IMR-90 (cell line): ENCODE results near the gene CREG1. TPM values are rescaled to one million over a fixed set of nuclear protein-coding genes. Genes with fewer than 3 reads are reported as not detected.

Experiments used
- ATAC-seq: fragments of 200-7000 bp; cut with Tn5 transposase; 2 replicates; pipeline ENCODE4 v1.9.1; 2020; ENCODE audit warnings: low read depth, mild to moderate bottlenecking, moderate library complexity
- BruUV-seq: library from RNA; stranded (reverse); fragments of 400-500 nt; replicated peaks from 2 replicates; lab custom pipeline; 2021; lab: Mats Ljungman, UMichigan
- CTCF ChIA-PET: fragments of 300-600 bp; formaldehyde crosslinking; extraction: SDS; loops from one replicate; lab custom pipeline; 2021; ENCODE audit warnings: antibody characterized with exemption; lab: Yijun Ruan, JAX
- POLR2A ChIA-PET: fragments of 300-600 bp; sonication (Branson Sonifier 250); formaldehyde crosslinking; loops from one replicate; lab custom pipeline; 2022; ENCODE audit warnings: antibody characterized with exemption; ENCODE audit not compliant: unreplicated experiment; lab: Charles Lee
- DNase-seq: peaks from one replicate; pipeline ENCODE4 v3.0.0; 2013
- H2AFZ ChIP-seq: replicated peaks from 2 replicates; pipeline ENCODE3; 2013; ENCODE audit warnings: low read length, mild to moderate bottlenecking; ENCODE audit not compliant: poor library complexity
- H2AK5ac ChIP-seq: 2 replicates; pipeline ENCODE4 v1.6.1; 2013; ENCODE audit warnings: low read depth, low read length, inconsistent platforms
- H2AK9ac ChIP-seq: replicated peaks from 2 replicates; pipeline ENCODE3; 2013; ENCODE audit warnings: mild to moderate bottlenecking, low read depth, low read length, moderate library complexity; ENCODE audit not compliant: poor library complexity
- H2BK120ac ChIP-seq: 2 replicates; pipeline ENCODE4 v1.6.1; 2013; ENCODE audit warnings: low read depth, low read length, inconsistent platforms
- H2BK15ac ChIP-seq: 3 replicates; pipeline ENCODE4 v1.6.1; 2013; ENCODE audit warnings: low read depth, low read length, inconsistent platforms
- H2BK20ac ChIP-seq: 2 replicates; pipeline ENCODE4 v1.6.1; 2013; ENCODE audit warnings: low read depth, mild to moderate bottlenecking, inconsistent platforms, low read length, moderate library complexity
- H2BK5ac ChIP-seq: 2 replicates; pipeline ENCODE4 v1.6.1; 2013; ENCODE audit warnings: mild to moderate bottlenecking, low read depth, low read length, inconsistent platforms; ENCODE audit not compliant: poor library complexity, severe bottlenecking
- H3K14ac ChIP-seq: replicated peaks from 2 replicates; pipeline ENCODE4 v1.6.1; 2013; ENCODE audit warnings: low read depth, low read length, inconsistent platforms
- H3K18ac ChIP-seq: 2 replicates; pipeline ENCODE4 v1.6.1; 2013; ENCODE audit warnings: low read depth, low read length, control low read depth
- H3K23ac ChIP-seq: 2 replicates; pipeline ENCODE4 v1.6.1; 2013; ENCODE audit warnings: low read depth, low read length, inconsistent platforms
- H3K27ac ChIP-seq: 2 replicates; pipeline ENCODE4 v1.5.1; 2013; ENCODE audit warnings: mild to moderate bottlenecking, control low read depth, low read length; ENCODE audit not compliant: insufficient read depth
- H3K27me3 ChIP-seq: 2 replicates; pipeline ENCODE4 v1.6.1; 2013; ENCODE audit warnings: low read length; ENCODE audit not compliant: control insufficient read depth, insufficient read depth
- H3K36me3 ChIP-seq: 2 replicates; pipeline ENCODE4 v1.6.1; 2013; ENCODE audit warnings: low read length, mixed read lengths; ENCODE audit not compliant: control insufficient read depth, insufficient read depth
- H3K4ac ChIP-seq: 2 replicates; pipeline ENCODE4 v1.6.1; 2013; ENCODE audit warnings: low read depth, low read length, inconsistent platforms
- H3K4me1 ChIP-seq: 2 replicates; pipeline ENCODE4 v1.6.1; 2013; ENCODE audit warnings: low read length, mixed read lengths; ENCODE audit not compliant: control insufficient read depth, insufficient read depth
- H3K4me2 ChIP-seq: 2 replicates; pipeline ENCODE4 v1.6.1; 2013; ENCODE audit warnings: low read depth, mild to moderate bottlenecking, control low read depth, low read length, moderate library complexity
- H3K4me3 ChIP-seq: 2 replicates; pipeline ENCODE4 v1.5.1; 2013; ENCODE audit warnings: low read depth, mild to moderate bottlenecking, control low read depth, low read length, moderate library complexity; ENCODE audit not compliant: insufficient read depth
- H3K56ac ChIP-seq: 2 replicates; pipeline ENCODE4 v1.6.1; 2013; ENCODE audit warnings: low read length, inconsistent platforms; ENCODE audit not compliant: insufficient read depth; ENCODE audit errors: extremely low read depth
- H3K79me1 ChIP-seq, 2 experiments: 2 replicates each; pipeline ENCODE4 v1.6.1; 2013; ENCODE audit warnings: low read length in 2 of 2, inconsistent platforms in 1 of 2, low read depth in 1 of 2
- H3K9ac ChIP-seq: 2 replicates; pipeline ENCODE4 v1.6.1; 2013; ENCODE audit warnings: low read depth, low read length, control low read depth
- H3K9me1 ChIP-seq: 2 replicates; pipeline ENCODE4 v1.6.1; 2013; ENCODE audit warnings: low read length, inconsistent platforms; ENCODE audit not compliant: insufficient read depth
- H3K9me3 ChIP-seq: 2 replicates; pipeline ENCODE4 v1.6.1; 2013; ENCODE audit warnings: low read length; ENCODE audit not compliant: control insufficient read depth, insufficient read depth
- H4K20me1 ChIP-seq: 2 replicates; pipeline ENCODE4 v1.6.1; 2013; ENCODE audit warnings: low read length, inconsistent platforms; ENCODE audit not compliant: insufficient read depth
- H4K5ac ChIP-seq: 2 replicates; pipeline ENCODE4 v1.6.1; 2013; ENCODE audit warnings: mild to moderate bottlenecking, low read depth, low read length, control low read depth
- H4K8ac ChIP-seq, 2 experiments: 2 replicates each; pipeline ENCODE4 v1.6.1; 2013; ENCODE audit warnings: low read depth in 2 of 2, low read length in 2 of 2, control low read depth in 1 of 2, inconsistent platforms in 1 of 2
- H4K91ac ChIP-seq: 2 replicates; pipeline ENCODE4 v1.6.1; 2013; ENCODE audit warnings: low read depth, low read length, inconsistent platforms; ENCODE audit not compliant: insufficient read depth
- BHLHE40 ChIP-seq: fragments of 150-350 bp; IDR thresholded peaks from 2 replicates; pipeline ENCODE4 v1.6.1; 2016; ENCODE audit warnings: mild to moderate bottlenecking, low read depth, low read length
- CEBPB ChIP-seq: IDR thresholded peaks from 2 replicates; pipeline ENCODE4 v1.6.1; 2012; ENCODE audit warnings: low read depth, low read length, improper control_type of control experiment
- CHD1 ChIP-seq: IDR thresholded peaks from 2 replicates; pipeline ENCODE4 v1.6.1; 2012; ENCODE audit warnings: low read depth, low read length, improper control_type of control experiment
- FOS ChIP-seq: fragments of 150-350 bp; IDR thresholded peaks from 2 replicates; pipeline ENCODE4 v1.6.1; 2016; ENCODE audit warnings: low read depth, low read length
- MAFK ChIP-seq: IDR thresholded peaks from 2 replicates; pipeline ENCODE4 v1.6.1; 2012; ENCODE audit warnings: low read depth, low read length, improper control_type of control experiment
- MAZ ChIP-seq: IDR thresholded peaks from 2 replicates; pipeline ENCODE4 v1.6.1; 2012; ENCODE audit warnings: low read depth, mild to moderate bottlenecking, low read length, improper control_type of control experiment, moderate library complexity, borderline replicate concordance
- MXI1 ChIP-seq: IDR thresholded peaks from 2 replicates; pipeline ENCODE4 v1.6.1; 2012; ENCODE audit warnings: low read depth, mild to moderate bottlenecking, low read length, moderate library complexity, borderline replicate concordance
- NFE2L2 ChIP-seq: fragments of 150-350 bp; IDR thresholded peaks from 2 replicates; pipeline ENCODE4 v1.6.1; 2016; ENCODE audit warnings: low read depth, mild to moderate bottlenecking, low read length
- POLR2A ChIP-seq: IDR thresholded peaks from 2 replicates; pipeline ENCODE4 v1.6.1; 2012; ENCODE audit warnings: mild to moderate bottlenecking, low read depth, low read length
- RAD21 ChIP-seq: IDR thresholded peaks from 2 replicates; pipeline ENCODE4 v1.6.1; 2012; ENCODE audit warnings: low read length, improper control_type of control experiment
- RCOR1 ChIP-seq: IDR thresholded peaks from 2 replicates; pipeline ENCODE4 v1.6.1; 2012; ENCODE audit warnings: mild to moderate bottlenecking, low read length, improper control_type of control experiment; ENCODE audit not compliant: insufficient replicate concordance
- RFX5 ChIP-seq: IDR thresholded peaks from 2 replicates; pipeline ENCODE4 v1.8.0; 2012; ENCODE audit warnings: low read depth, mild to moderate bottlenecking, low read length, moderate library complexity
- SMC3 ChIP-seq: fragments of 150-350 bp; IDR thresholded peaks from 2 replicates; pipeline ENCODE4 v1.6.1; 2016; ENCODE audit warnings: low read depth, mild to moderate bottlenecking, antibody characterized with exemption, low read length, moderate library complexity
- WGBS, 2 experiments: methylation state at CpG; one replicate each; pipeline versions ENCODE4 v1.1.5 to v1.1.7; 2013; ENCODE audit warnings: missing lambda C conversion rate in 2 of 2; ENCODE audit not compliant: insufficient read length in 1 of 2; ENCODE audit errors: extremely low coverage in 2 of 2; 5-methylcytosine and 5-hydroxymethylcytosine counted together
- dilution Hi-C: fragments of 300-500 bp; cut with HindIII; formaldehyde crosslinking; loops from one replicate; pipeline ENCODE4 v1.14.3; 2018; ENCODE audit warnings: low sequenced_read_pairs; ENCODE audit not compliant: unreplicated experiment
- in situ Hi-C: fragments of 300-500 bp; cut with MboI; formaldehyde crosslinking; loops from 3 replicates; pipeline ENCODE4 v1.14.3; 2019; ENCODE audit warnings: low sequenced_read_pairs, inconsistent platforms, mixed read lengths
- intact Hi-C: fragments of 100-400 bp; cut with micrococcal nuclease; formaldehyde crosslinking; loops from 2 replicates; pipeline ENCODE4 v1.10.0; 2022
- polyA plus RNA-seq, 3 experiments: library from polyadenylated mRNA; depleted of rRNA; stranded (reverse); fragments of >200 nt; gene quantifications; 2 replicates each; pipeline ENCODE4 v1.2.3, GENCODE V29; 2012; ENCODE audit warnings: low replicate concordance in 1 of 3
- total RNA-seq: library from RNA; depleted of rRNA; stranded (reverse); fragments of >200 nt; gene quantifications from 2 replicates; pipeline ENCODE4 v1.2.3, GENCODE V29; 2012
- TF ChIP-seq, protein P1 (sequence below): fragments of 150-350 bp; IDR thresholded peaks from 2 replicates; pipeline ENCODE4 v1.6.1; 2017; ENCODE audit warnings: mild to moderate bottlenecking, antibody characterized with exemption, low read length, low read depth
- TF ChIP-seq, protein P2 (sequence below): conservative IDR thresholded peaks from 2 replicates; pipeline ENCODE4 v1.5.1; 2012; ENCODE audit warnings: mild to moderate bottlenecking, low read depth, low read length, improper control_type of control experiment
- TF ChIP-seq, protein P3 (sequence below): fragments of 150-350 bp; IDR thresholded peaks from 2 replicates; pipeline ENCODE4 v1.6.1; 2016; ENCODE audit warnings: low read depth, mild to moderate bottlenecking, low read length, moderate library complexity, borderline replicate concordance

CREG1 gene
- total and polyA plus RNA-seq, 2 of the 4 experiments (the other 2 are of a cell fraction), result 2.9 to 6.4 TPM

DNA sequence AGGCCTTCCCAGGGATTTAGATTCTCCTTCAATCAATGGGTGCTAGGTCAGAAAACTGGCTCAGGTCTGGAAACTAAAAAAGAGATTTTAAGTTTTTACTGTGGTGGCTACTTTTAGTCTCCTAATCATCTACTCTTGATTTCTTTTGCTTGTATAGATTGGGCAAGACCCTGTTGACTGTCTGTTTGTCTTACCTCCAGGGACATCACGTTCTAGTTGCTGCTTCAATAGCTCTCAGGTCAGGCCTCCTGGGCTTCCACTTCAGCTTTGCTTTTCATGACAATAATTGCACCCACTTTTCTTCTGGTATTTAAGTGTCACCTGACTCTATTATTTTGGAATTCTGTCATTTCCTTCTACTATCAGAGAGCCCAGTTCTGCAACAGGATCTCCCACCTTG, 28.5 kb upstream of the CREG1 start:
- Histone ChIP-seq H4K91ac (no peak overlapping the region), H3K56ac (no peak overlapping the region), H3K9me3 (no peaks in the 10 kb centered on the region), H3K4me1 (no peaks in the 10 kb centered on the region), H3K36me3 (no peaks in the 10 kb centered on the region), H2BK20ac (no peak overlapping the region), H3K18ac (no peak overlapping the region), H4K8ac (no peak overlapping the region), H3K79me1 (no peaks in the 10 kb centered on the region), H2AK5ac (no peak overlapping the region), H3K27ac (no peak overlapping the region), H2BK15ac (no peak overlapping the region), H3K4ac (no peak overlapping the region), H2AK9ac (no peak overlapping the region), H2AFZ (no peak overlapping the region), H3K27me3 (peaks cover 7% of the 10 kb centered on the region), H4K20me1 (no peaks in the 10 kb centered on the region), H3K4me2 (no peak overlapping the region), H2BK5ac (no peak overlapping the region), H3K4me3 (no peak overlapping the region), H3K9me1 (no peaks in the 10 kb centered on the region), H3K23ac (no peak overlapping the region), H2BK120ac (no peak overlapping the region), H3K9ac (no peak overlapping the region), H3K14ac (no peak overlapping the region), H4K5ac (no peak overlapping the region)
- in situ Hi-C loops, result no loop called here
- TF ChIP-seq CHD1, result no peak
- TF ChIP-seq FOS, result no peak
- TF ChIP-seq, protein P1, sequence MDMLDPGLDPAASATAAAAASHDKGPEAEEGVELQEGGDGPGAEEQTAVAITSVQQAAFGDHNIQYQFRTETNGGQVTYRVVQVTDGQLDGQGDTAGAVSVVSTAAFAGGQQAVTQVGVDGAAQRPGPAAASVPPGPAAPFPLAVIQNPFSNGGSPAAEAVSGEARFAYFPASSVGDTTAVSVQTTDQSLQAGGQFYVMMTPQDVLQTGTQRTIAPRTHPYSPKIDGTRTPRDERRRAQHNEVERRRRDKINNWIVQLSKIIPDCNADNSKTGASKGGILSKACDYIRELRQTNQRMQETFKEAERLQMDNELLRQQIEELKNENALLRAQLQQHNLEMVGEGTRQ, result no peak
- no peak for TF ChIP-seq RCOR1
- TF ChIP-seq, protein P2, sequence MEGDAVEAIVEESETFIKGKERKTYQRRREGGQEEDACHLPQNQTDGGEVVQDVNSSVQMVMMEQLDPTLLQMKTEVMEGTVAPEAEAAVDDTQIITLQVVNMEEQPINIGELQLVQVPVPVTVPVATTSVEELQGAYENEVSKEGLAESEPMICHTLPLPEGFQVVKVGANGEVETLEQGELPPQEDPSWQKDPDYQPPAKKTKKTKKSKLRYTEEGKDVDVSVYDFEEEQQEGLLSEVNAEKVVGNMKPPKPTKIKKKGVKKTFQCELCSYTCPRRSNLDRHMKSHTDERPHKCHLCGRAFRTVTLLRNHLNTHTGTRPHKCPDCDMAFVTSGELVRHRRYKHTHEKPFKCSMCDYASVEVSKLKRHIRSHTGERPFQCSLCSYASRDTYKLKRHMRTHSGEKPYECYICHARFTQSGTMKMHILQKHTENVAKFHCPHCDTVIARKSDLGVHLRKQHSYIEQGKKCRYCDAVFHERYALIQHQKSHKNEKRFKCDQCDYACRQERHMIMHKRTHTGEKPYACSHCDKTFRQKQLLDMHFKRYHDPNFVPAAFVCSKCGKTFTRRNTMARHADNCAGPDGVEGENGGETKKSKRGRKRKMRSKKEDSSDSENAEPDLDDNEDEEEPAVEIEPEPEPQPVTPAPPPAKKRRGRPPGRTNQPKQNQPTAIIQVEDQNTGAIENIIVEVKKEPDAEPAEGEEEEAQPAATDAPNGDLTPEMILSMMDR, result no peak
- no peak for TF ChIP-seq RAD21
- TF ChIP-seq MAFK, result no peak
- no peak for TF ChIP-seq MXI1
- TF ChIP-seq, protein P3, sequence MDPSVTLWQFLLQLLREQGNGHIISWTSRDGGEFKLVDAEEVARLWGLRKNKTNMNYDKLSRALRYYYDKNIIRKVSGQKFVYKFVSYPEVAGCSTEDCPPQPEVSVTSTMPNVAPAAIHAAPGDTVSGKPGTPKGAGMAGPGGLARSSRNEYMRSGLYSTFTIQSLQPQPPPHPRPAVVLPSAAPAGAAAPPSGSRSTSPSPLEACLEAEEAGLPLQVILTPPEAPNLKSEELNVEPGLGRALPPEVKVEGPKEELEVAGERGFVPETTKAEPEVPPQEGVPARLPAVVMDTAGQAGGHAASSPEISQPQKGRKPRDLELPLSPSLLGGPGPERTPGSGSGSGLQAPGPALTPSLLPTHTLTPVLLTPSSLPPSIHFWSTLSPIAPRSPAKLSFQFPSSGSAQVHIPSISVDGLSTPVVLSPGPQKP, result no peak
- TF ChIP-seq NFE2L2, result no peak
- TF ChIP-seq CEBPB, result no peak
- TF ChIP-seq BHLHE40, result no peak
- no peak for TF ChIP-seq SMC3
- no peak for TF ChIP-seq RFX5
- no peak for TF ChIP-seq MAZ
- no peak for TF ChIP-seq POLR2A
- dilution Hi-C loops, result no loop called here
- no CpG with 5 or more reads among the region's 1 CpG for WGBS, 2 experiments
- intact Hi-C loops, result no loop called here
- ChIA-PET CTCF (no interaction called here), POLR2A (no interaction called here)
- no peak for ATAC-seq
- BruUV-seq, result no TSS peak
- DNase-seq, result no peak
